Measurements from ENCODE around the gene LARP1. TPM values are rescaled to one million over a fixed set of nuclear protein-coding genes. Genes with fewer than 3 reads are reported as not detected.

The LARP1 gene
- total RNA-seq, 4 donors from 2014 or later, result 79.7 to 128 (median 101) TPM

DNA sequence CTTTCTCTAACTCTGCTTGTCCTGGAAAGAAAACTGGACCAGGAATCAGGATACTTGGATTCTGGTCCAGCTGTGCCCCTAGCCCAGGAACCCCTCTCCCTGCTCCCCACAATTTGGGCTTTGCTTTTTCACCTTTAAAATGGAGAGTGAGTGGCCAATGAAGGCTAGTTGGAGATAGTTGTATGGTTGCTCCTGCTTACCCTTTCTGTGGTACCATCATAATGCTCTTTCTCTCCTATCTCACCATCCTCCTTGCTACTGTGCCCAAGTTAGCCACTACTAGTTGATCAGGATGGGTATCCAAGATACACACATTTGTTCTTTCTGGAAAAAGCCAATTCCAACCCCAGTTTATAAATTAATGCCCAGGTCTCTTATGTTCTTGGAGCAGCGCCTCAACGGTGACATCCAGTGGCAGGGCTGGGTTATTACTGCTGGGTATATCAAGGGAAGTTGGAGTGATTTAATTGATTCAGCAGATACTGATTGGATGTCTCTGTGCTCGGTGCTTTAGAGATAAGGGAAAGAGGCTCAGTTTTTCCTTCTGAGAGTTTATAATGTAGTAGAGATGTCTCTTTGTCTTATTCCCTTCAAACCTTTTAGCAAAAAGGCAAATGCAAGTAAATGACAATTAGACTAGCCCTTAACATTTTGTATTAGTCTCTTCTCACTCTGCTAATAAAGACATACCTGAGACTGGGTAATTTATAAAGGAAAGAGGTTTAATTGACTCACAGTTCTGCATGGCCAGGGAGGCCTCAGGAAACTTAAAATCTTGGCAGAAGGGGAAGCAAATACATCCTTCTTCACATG lies 56.7 kb downstream of the LARP1 start:
- Histone ChIP-seq H3K27ac (replicated peaks in 1 of 4) (peak overlapping the region in 2 of 4 donors; percentile 8 to 55), H3K27me3 (no peaks in the 10 kb centered on the region), H3K36me3 (peaks cover 58 to 100% (median 92%) of the 10 kb centered on the region in 4 donors), H3K9me3 (no peaks in the 10 kb centered on the region), H3K4me3 (no peak overlapping the region), H3K4me1 (peaks cover 0 to 19% (median 2%) of the 10 kb centered on the region in 4 donors)
- TF ChIP-seq, protein P1, sequence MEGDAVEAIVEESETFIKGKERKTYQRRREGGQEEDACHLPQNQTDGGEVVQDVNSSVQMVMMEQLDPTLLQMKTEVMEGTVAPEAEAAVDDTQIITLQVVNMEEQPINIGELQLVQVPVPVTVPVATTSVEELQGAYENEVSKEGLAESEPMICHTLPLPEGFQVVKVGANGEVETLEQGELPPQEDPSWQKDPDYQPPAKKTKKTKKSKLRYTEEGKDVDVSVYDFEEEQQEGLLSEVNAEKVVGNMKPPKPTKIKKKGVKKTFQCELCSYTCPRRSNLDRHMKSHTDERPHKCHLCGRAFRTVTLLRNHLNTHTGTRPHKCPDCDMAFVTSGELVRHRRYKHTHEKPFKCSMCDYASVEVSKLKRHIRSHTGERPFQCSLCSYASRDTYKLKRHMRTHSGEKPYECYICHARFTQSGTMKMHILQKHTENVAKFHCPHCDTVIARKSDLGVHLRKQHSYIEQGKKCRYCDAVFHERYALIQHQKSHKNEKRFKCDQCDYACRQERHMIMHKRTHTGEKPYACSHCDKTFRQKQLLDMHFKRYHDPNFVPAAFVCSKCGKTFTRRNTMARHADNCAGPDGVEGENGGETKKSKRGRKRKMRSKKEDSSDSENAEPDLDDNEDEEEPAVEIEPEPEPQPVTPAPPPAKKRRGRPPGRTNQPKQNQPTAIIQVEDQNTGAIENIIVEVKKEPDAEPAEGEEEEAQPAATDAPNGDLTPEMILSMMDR (IDR thresholded peaks at IDR 0.05), result peak; percentile 84 to 93 (median 87)
- TF ChIP-seq POLR2A (IDR thresholded peaks at IDR 0.05; ENCODE audit: low read depth), result no peak
- TF ChIP-seq EP300 (IDR thresholded peaks at IDR 0.05), result no peak
- peak in 1 of 2 donors; percentile 19 for TF ChIP-seq POLR2AphosphoS5 (IDR thresholded peaks at IDR 0.05)
- intact Hi-C loops (cut with DNase I), result loop anchor here (2.0 kb wide), 1 partner anchor 161 kb away; no protein-coding TSS in a partner anchor
- WGBS, result 35% methylated on average over 3 of the region's 3 CpGs
- no peak for DNase-seq (ENCODE audit: extremely low spot score)

DNA sequence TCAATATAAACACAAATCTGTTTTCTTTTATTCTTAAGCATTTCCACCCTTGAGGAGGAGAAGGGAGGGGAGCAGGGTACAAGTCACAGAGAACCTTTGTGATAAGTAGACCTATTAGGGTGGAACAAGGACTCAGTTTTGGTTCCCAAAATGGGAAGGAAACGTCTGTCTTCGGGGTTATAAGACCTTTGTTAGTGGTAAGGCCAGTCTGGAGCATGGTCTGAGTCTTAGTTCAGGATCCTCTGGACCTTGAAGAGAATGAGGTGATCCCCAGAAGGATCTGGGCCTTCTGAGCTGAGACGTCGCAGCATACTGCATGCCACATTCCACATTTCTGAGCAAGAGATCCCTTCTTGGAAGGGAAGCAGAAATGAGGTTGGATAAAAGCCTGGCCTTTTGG lies 58.0 kb downstream of the LARP1 start:
- H3K27ac ChIP-seq (replicated peaks in 1 of 4), result peak overlapping the region in 1 of 4 donors; percentile 31
- H3K36me3 ChIP-seq, result peaks cover 56 to 98% (median 95%) of the 10 kb centered on the region in 4 donors
- peaks cover 0 to 27% (median 9%) of the 10 kb centered on the region in 4 donors for H3K4me1 ChIP-seq
- TF ChIP-seq, protein P1 (IDR thresholded peaks at IDR 0.05), result no peak
- intact Hi-C loops (cut with DNase I), result loop anchor here (2.0 kb wide), 1 partner anchor 162 kb away; no protein-coding TSS in a partner anchor
- no peak overlapping the region for H3K4me3 ChIP-seq
- no peaks in the 10 kb centered on the region for H3K9me3 ChIP-seq
- no peaks in the 10 kb centered on the region for H3K27me3 ChIP-seq
- WGBS, result 81% methylated on average over 4 of the region's 4 CpGs
- DNase-seq (ENCODE audit: extremely low spot score), result no peak

DNA sequence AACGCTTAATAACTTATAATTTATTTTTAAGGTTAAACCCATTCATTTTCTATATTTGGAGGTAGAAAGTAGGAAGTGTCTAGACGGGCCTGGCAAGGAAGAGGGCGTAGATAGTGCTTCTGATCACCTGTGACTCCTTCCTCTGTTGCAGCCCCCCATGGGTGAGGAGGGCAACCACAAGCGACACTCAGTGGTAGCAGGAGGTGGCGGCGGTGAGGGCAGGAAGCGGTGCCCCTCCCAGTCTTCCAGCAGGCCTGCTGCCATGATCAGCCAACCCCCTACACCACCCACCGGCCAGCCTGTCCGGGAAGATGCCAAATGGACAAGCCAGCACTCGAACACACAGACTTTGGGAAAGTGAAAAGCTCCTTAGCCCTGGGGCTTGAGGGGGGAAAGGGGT lies 58.6 kb downstream of the LARP1 start:
- intact Hi-C loops (cut with DNase I), result loop anchor here (2.0 kb wide), 1 partner anchor 163 kb away; no protein-coding TSS in a partner anchor
- no peak for TF ChIP-seq POLR2AphosphoS5 (IDR thresholded peaks at IDR 0.05)
- TF ChIP-seq, protein P1 (IDR thresholded peaks at IDR 0.05), result no peak
- no peak for TF ChIP-seq EP300 (IDR thresholded peaks at IDR 0.05)
- no peak for TF ChIP-seq POLR2A (IDR thresholded peaks at IDR 0.05; ENCODE audit: low read depth)
- WGBS, result 77% methylated on average over 8 of the region's 10 CpGs
- Histone ChIP-seq H3K4me1 (peaks cover 0 to 33% (median 14%) of the 10 kb centered on the region in 4 donors), H3K36me3 (peaks cover 50 to 98% (median 93%) of the 10 kb centered on the region in 4 donors), H3K27ac (replicated peaks in 1 of 4) (no peak overlapping the region), H3K27me3 (no peaks in the 10 kb centered on the region), H3K9me3 (no peaks in the 10 kb centered on the region), H3K4me3 (no peak overlapping the region)
- no peak for DNase-seq (ENCODE audit: extremely low spot score)

DNA sequence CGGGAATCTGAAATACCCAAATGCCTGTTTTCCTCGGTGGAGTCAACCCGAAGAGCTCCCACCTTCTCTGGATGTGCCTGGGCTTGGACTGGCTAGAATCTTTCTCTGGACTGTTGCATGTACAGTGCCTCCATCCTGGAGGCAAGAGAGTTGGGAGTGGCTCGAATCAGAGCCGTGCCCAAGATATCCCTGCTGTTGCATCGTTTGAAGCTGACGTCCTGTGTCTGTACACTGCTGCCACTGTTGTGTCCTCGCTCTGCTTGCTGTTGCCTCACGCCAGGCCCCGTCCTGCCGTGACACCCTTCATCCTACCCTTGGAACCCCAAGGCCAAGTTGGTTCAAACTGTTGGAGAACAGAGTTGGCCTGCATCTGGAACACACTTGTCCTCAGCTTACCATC lies 59.8 kb downstream of the LARP1 start:
- 80% methylated on average over 11 of the region's 11 CpGs for WGBS
- Histone ChIP-seq H3K4me3 (no peak overlapping the region), H3K9me3 (no peaks in the 10 kb centered on the region), H3K4me1 (peaks cover 0 to 35% (median 19%) of the 10 kb centered on the region in 4 donors), H3K27ac (replicated peaks in 1 of 4) (no peak overlapping the region), H3K36me3 (peaks cover 38 to 98% (median 93%) of the 10 kb centered on the region in 4 donors), H3K27me3 (no peaks in the 10 kb centered on the region)
- DNase-seq (ENCODE audit: extremely low spot score), result no peak
- TF ChIP-seq, protein P1 (IDR thresholded peaks at IDR 0.05), result no peak
- TF ChIP-seq POLR2AphosphoS5 (IDR thresholded peaks at IDR 0.05), result no peak
- TF ChIP-seq POLR2A (IDR thresholded peaks at IDR 0.05; ENCODE audit: low read depth), result no peak
- no peak for TF ChIP-seq EP300 (IDR thresholded peaks at IDR 0.05)
- intact Hi-C loops (cut with DNase I), result no loop called here

Measured in esophagus muscularis mucosa (tissue), 4 donors.